ENCODE results near the gene ARCN1. TPM values are rescaled to one million over a fixed set of nuclear protein-coding genes. Genes with fewer than 3 reads are reported as not detected.

ARCN1 gene
- total and polyA plus RNA-seq, 9 of the 15 experiments (the other 6 are each of a cell fraction or from before 2014, with no cell fraction given) = 30.0 to 224 (median 76.4) TPM

DNA sequence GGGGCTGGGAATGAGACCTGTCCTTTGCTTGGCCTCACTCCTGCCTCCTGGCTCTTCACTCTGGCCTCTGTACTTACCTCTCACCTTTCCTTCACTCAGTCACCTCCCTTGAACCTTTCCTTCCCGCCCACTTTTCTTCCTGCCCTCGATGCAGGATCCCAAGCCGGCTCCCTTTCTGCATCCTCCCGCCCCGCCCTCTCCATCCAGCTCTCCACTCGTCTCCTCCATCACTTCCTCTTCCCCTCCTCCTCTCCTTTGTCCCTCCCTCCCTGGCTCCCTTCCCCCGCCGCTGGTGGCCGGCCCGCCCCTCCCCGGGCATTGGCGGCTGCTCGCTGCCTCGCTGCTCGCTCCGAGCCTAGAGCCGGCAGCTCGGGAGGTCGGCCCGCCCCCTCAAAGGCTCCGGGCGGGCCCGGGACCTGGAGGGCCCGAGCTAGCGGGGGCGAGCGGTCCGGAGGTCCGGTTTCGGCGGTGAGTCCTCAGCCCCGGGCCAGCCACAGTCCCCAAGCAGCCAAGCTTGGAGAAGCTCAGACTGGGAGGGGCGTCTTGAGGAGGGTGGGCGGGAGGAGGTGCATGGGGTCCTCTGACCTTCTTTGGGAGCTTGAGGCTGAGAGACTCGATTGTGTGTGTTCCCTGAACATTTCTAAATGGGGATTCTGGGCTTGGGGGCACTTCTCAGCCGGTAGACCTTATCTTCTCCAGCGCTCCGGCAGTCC is 49.0 kb downstream of the ARCN1 start (continued):
- TF ChIP-seq TOE1 (IDR thresholded peaks at IDR 0.05; ENCODE audit: borderline replicate concordance) (0 out of 2 replicates have a peak, but pooled peaks have one; percentile 62), TOE1 (CRISPR knock-in tag; IDR thresholded peaks at IDR 0.05; ENCODE audit: borderline replicate concordance, low read depth) (no peak), ZNF696 (CRISPR knock-in tag; conservative IDR thresholded peaks at IDR 0.05) (no peak), ZNF121 (CRISPR knock-in tag; conservative IDR thresholded peaks at IDR 0.05) (peak; percentile 17; the same call in 1 of the 2 replicates), HDGF (IDR thresholded peaks at IDR 0.05) (peak; percentile 93), RBM14 (IDR thresholded peaks at IDR 0.05; ENCODE audit: borderline replicate concordance, insufficient read depth, low read depth, low read length) (no peak), MYNN (IDR thresholded peaks at IDR 0.05) (no peak), MYNN (CRISPR knock-in tag; IDR thresholded peaks at IDR 0.05) (no peak), DNMT1 (IDR thresholded peaks at IDR 0.05) (no peak), BCOR (IDR thresholded peaks at IDR 0.05) (peak; percentile 83), MXI1 (IDR thresholded peaks at IDR 0.05; ENCODE audit: low read depth, low read length) (no peak), SIRT6 (IDR thresholded peaks at IDR 0.05; ENCODE audit: low read depth, low read length) (no peak), CSDE1 (IDR thresholded peaks at IDR 0.05) (no peak), FIP1L1 (IDR thresholded peaks at IDR 0.05; ENCODE audit: low read depth, low read length, poor library complexity, severe bottlenecking) (no peak), MCM3 (IDR thresholded peaks at IDR 0.05) (no peak), MED1 (CRISPR knock-in tag; IDR thresholded peaks at IDR 0.05; ENCODE audit: borderline replicate concordance) (no peak), EGR1 (conservative IDR thresholded peaks at IDR 0.05) (peak; percentile 85), FOXK2 (conservative IDR thresholded peaks at IDR 0.05 in 1 of 2, IDR thresholded peaks at IDR 0.05 in 1 of 2; ENCODE audit: low read depth in 2 of 2) (peak in 1 of 2 experiments; percentile 19; a peak in 1 of 4 replicates), SMAD1 (IDR thresholded peaks at IDR 0.05; ENCODE audit: low read depth, low read length, partially characterized antibody) (no peak)
- TF ChIP-seq, protein P1, sequence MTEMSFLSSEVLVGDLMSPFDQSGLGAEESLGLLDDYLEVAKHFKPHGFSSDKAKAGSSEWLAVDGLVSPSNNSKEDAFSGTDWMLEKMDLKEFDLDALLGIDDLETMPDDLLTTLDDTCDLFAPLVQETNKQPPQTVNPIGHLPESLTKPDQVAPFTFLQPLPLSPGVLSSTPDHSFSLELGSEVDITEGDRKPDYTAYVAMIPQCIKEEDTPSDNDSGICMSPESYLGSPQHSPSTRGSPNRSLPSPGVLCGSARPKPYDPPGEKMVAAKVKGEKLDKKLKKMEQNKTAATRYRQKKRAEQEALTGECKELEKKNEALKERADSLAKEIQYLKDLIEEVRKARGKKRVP (CRISPR knock-in tag; IDR thresholded peaks at IDR 0.05) = no peak
- TF ChIP-seq, protein P2, sequence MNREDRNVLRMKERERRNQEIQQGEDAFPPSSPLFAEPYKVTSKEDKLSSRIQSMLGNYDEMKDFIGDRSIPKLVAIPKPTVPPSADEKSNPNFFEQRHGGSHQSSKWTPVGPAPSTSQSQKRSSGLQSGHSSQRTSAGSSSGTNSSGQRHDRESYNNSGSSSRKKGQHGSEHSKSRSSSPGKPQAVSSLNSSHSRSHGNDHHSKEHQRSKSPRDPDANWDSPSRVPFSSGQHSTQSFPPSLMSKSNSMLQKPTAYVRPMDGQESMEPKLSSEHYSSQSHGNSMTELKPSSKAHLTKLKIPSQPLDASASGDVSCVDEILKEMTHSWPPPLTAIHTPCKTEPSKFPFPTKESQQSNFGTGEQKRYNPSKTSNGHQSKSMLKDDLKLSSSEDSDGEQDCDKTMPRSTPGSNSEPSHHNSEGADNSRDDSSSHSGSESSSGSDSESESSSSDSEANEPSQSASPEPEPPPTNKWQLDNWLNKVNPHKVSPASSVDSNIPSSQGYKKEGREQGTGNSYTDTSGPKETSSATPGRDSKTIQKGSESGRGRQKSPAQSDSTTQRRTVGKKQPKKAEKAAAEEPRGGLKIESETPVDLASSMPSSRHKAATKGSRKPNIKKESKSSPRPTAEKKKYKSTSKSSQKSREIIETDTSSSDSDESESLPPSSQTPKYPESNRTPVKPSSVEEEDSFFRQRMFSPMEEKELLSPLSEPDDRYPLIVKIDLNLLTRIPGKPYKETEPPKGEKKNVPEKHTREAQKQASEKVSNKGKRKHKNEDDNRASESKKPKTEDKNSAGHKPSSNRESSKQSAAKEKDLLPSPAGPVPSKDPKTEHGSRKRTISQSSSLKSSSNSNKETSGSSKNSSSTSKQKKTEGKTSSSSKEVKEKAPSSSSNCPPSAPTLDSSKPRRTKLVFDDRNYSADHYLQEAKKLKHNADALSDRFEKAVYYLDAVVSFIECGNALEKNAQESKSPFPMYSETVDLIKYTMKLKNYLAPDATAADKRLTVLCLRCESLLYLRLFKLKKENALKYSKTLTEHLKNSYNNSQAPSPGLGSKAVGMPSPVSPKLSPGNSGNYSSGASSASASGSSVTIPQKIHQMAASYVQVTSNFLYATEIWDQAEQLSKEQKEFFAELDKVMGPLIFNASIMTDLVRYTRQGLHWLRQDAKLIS (CRISPR knock-in tag; IDR thresholded peaks at IDR 0.05) = no peak
- TF ChIP-seq, protein P3, sequence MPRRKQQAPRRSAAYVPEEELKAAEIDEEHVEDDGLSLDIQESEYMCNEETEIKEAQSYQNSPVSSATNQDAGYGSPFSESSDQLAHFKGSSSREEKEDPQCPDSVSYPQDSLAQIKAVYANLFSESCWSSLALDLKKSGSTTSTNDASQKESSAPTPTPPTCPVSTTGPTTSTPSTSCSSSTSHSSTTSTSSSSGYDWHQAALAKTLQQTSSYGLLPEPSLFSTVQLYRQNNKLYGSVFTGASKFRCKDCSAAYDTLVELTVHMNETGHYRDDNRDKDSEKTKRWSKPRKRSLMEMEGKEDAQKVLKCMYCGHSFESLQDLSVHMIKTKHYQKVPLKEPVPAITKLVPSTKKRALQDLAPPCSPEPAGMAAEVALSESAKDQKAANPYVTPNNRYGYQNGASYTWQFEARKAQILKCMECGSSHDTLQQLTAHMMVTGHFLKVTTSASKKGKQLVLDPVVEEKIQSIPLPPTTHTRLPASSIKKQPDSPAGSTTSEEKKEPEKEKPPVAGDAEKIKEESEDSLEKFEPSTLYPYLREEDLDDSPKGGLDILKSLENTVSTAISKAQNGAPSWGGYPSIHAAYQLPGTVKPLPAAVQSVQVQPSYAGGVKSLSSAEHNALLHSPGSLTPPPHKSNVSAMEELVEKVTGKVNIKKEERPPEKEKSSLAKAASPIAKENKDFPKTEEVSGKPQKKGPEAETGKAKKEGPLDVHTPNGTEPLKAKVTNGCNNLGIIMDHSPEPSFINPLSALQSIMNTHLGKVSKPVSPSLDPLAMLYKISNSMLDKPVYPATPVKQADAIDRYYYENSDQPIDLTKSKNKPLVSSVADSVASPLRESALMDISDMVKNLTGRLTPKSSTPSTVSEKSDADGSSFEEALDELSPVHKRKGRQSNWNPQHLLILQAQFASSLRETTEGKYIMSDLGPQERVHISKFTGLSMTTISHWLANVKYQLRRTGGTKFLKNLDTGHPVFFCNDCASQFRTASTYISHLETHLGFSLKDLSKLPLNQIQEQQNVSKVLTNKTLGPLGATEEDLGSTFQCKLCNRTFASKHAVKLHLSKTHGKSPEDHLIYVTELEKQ (CRISPR knock-in tag; IDR thresholded peaks at IDR 0.05) = no peak

All from K562 (cell line).